Renal cortical epithelial cell (primary cell): ENCODE results near the gene TLR5. TPM values are rescaled to one million over a fixed set of nuclear protein-coding genes. Genes with fewer than 3 reads are reported as not detected.

Source experiments
- DNase-seq: peaks from one replicate; pipeline ENCODE4 v3.0.0-alpha.2; 2011; ENCODE audit warnings: low read depth
- total RNA-seq: library from RNA; depleted of rRNA; stranded (reverse); fragments of >200 nt; gene quantifications from 2 replicates; pipeline ENCODE4 v1.2.3, GENCODE V29; 2014

TLR5 gene
- total RNA-seq, 1 donor from 2014 or later: 9.1 TPM

DNA sequence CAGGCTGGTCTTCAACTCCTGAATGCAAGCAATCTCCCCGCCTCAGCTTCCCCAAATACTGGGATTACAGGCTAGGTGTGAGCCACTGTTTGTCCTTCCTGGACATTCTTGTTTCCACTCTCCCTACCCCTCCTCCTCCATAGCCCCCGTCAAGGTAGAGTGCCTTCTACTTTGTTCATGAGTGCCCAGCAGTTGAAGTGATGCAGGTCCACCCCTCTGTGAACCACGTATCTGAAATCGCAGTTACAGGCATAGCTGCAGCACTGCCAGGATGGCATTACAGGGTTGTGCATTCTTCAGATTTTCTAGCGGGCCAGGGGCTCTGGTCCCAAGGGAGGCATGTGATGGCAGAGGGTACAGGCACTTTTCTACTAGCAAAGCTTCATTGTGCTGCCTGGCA is 7.4 kb upstream of the TLR5 start:
- no peak for DNase-seq

DNA sequence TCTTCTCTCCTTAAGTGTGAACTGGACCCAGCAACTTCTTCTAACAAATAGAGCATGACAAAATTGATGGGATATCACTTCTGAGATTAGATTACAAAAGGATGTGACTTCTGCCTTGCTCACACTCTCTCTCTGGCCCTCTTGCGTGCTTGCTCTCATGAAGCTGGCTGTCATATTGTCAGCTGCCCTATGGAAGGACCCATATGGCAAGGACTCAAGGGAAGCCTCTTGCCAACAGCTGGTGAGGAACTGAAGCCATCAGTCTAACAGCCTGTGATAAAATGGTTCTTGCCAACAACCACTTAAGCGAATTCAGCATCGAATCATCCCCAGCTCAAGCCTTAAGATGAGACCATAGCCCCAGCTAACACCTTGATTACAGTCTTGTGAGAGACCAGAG is 4.8 kb upstream of the TLR5 start:
- DNase-seq: no peak

DNA sequence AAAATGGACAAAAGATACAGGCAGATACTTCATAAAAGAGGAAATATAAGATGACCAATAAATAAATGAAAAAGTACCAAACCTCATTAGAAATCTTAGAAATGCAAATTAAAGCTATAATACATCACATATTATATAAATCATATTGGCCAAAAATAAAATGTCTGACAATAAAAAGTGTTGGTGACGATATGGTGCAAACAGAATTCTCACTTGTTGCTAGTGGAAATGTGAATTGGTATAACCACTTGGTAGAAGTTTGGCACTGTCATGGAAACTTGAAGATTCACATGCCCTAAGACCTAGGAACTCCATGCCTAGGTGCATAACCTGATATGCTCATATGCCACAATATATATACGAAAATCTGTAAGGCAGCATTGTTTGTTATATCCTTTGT is 4.4 kb upstream of the TLR5 start:
- no peak for DNase-seq

GRCh38 chr1:223146745-223147144 is 3.7 kb upstream of the TLR5 start:
- no peak for DNase-seq

DNA sequence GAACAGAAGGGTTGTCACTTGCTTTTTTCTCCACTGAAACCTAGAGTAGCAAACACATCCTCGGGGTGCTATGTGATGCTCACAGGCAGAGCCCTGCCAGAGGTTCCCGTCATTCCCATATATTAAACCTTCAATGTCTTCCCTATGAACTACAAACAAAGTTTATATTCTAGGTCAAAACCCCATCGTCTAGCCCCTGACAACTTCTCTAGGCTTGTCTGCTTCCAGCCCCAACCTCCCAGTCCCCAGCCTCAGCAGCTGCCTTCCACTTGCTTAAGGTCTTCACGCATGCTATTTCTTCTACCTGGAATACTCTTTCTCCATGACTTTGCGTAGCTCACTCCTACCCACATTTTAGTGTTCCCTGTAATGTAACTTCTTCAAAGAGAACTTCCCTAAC is 1.9 kb upstream of the TLR5 start:
- DNase-seq: no peak

DNA sequence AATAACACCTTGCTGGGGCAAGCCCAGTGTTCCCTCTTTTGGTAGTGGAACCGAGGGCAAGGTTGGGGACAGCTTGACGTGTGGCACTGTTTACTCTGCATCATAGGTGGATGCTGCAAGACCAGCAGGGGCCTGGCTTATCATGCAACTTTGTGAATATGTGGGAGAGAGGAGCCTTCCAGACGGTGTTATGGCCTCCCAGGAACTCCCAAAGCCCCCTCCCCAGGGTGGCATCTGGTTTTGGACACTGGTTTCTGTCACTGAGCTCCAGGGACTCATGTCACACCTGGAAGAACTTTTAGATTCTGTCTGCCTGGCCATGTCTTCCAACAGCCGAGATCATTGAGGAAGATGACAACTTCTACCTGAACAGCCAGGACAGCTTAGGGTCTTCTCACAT is 1.4 kb upstream of the TLR5 start:
- DNase-seq: no peak

DNA sequence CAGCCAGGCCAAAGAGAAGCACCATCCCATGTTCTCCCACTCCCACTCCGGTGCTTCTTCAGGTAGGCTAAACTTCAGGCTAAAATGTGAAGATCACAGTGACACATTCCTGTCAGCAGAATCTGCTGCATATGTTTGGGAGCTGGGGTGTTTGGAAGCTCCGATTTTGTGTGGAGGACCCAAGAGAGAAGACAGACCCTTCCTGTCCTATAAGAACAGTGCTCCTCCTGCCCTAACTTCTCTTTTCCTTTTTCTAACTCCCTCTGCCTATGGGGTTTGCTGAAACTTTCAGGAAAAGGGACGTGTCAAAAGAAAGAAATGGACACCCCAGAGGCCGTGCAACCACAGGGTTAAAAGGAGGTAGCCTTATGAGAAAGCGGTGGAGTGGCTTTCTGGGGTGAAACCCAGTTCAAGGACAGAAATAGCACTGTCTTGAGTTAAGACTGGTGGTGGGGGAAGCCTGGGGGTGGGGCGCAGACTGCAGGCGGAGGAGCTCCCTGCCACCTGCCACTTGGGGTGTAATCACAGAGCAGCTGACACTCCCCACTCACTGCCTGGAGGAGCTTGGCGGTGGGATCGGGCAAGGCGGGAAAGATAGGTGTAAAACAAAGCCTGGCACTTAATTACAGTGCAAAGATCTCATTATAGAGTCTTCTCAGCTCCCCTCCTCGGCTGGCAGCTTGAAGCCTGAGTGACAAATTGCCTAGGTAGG is 645 bp upstream of the TLR5 start:
- no peak for DNase-seq

DNA sequence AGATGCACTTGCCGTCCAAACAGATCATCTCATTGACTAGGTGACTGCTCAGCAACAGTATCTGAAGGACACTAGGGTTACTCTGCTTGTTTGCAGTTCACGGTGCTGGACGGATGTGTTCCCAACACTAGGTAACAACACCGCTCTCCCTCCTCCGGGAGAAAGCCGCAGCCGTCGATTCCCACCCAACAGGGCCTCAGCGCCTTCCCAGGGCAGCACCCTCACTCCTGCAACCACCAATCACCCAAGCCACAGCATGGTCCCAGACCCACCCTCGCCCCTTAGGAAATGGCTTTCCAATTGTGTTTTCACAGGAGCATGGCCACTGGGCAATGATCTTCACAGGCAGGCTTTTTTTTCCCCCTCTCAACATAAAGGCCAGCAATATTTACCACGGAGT is 779 bp downstream of the TLR5 start:
- no peak for DNase-seq

DNA sequence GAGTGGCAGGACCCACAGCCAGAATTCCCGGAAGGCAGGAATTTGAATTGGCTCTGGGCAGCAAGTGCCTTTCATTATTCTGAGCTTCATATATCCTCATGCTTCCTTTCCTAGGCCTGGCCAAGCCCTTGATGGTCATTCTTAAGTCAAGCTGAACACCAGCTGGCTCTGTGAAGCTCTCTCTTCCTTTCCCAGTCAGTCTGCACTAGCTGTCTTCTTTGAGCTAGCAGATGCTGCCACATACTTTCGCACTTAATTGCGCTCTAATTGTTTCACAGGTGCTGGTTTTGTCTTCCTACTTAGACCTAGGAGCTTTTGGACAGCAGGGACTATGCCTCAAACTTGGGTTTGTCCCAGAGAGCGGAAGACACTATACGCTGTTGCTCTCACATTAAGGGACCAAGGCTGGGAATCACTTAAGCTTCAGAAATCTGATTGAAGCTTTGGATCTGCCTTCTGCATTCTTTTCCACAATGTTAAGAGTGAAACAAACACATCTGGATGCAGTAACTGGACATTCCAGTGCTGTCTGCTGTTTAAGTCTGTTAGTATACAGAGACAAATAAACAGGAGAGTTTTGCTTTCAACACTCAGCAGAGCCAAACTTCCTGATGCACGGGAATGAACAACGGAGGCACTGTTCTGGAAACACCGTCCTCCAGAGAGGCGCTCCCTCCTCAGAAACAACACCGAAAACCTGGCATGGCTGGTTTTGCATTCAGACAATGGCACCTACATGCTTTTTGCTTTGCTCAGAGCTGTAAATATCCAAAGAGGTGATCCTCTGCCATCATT is 2.2 kb downstream of the TLR5 start:
- DNase-seq: peak; percentile 52

DNA sequence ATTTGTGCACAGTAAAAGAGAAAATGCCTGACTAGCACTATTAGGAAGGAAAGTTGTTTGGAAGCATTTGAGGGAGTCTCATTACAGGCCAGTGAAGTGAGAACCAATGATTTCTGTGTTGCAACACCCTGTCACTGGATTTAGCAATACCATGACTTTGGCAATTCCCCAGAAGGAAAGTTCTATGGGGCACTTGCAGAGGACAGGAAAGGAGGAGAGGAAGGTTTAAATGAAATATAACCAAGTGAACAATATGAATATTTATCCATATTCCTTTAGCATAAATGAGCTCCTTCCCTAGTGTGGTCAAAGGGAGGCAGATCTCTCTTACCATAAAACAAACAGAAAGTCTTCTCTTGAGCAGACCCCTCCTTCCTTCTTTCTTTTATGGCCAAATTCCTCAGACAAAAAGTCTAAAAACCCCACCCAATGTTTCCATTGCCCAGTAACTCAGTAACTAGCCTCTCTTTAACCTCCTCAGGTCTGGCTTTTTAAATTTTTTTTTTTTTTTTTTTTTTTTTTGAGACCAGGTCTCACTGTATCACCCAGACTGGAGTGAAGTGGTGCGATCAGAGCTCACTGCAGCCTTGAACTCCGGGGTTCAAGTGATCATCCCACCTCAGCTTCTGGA is 5.5 kb downstream of the TLR5 start:
- peak; percentile 94 for DNase-seq

GRCh38 chr1:223136086-223136485 is 7.0 kb downstream of the TLR5 start:
- DNase-seq: no peak

DNA sequence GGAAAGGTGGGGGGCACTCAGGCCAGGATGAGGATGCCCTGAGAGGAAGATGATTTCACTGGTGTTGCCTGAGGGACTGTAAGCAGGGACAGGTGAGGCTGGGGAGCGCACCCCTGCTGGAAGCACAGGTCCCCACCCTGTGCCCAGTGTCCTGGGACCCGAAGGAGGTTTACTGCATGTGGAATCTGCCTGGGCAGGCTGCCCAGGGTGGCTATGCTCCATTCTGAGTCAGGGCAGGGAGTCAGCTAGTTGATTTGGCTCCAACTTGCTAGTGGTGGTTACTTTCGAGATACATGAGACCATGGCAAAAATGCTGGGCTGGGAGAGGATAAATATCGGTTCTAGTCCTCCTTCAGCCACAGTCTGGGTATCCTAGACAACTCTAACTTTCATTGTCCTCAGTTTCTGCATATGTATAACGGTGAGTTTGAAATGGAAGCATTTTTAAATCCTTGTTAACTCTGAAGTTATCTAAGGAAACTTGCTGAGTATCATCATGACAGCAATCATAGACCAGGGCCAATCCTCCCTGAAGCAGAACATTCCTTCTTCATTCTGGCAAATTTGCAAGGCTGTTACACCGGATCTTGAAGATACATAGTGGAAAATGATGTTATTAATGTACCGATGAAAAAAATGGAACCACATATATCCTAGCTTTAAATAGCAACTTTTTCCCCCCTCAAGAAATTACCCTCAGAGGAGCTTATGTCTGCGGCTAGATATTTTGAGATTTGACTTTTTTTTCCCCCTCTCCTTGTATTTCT is 7.7 kb downstream of the TLR5 start:
- peak; percentile 76 for DNase-seq

GRCh38 chr1:223133824-223134435 is 9.1 kb downstream of the TLR5 start:
- peak; percentile 65 for DNase-seq

GRCh38 chr1:223133306-223133823 is 9.7 kb downstream of the TLR5 start:
- DNase-seq: no peak

DNA sequence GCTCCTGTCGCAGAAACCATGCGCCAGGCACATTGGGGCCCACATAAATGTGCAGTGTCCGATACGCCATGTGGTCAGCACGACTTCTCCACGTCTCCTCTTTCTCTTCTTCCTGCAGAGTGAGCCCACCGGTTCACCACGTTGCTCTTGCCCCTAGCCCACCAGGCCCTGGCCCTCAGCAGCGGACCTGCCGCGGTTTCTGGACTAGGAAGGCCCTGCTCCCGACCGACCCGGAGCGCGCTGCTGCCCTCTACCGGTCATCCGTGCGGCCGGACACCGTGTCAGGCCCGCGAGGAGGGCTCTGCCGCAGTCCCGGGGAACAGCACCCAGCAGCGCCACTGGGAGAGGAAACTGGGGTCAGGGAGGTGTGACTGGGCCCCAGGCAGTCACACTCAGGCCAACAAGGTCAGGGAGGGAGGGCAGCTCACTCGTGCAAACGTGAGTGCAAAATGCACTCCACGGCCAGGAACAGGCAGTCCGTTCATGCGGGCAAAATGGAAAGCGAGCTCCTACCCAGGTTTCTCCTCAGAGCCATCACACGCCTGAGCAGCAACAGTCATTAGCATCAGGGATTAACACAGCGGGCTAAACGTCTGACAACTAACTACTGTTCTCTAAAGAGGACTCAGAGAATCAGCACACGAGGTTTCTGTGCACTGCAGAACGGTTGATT is 13.7 kb downstream of the TLR5 start:
- no peak for DNase-seq

DNA sequence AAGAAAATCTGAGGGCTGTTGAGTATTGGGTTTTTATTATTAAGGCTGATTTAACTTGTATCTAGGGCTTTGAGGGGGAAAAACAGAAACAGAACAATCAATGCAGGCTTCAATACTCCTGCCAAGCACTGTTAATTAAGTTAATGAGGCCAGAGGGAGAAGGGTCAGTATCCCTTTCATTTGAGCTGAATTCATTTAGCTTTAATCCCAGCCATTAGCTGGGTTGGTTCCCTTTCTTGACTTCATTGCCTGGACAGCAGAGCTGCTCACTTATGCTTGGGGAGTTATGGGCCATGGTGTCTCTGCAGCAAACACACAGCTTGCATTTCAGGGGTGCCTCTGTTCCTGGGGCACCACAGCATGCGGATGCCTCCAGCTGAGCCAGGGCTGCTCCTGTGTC is 16.3 kb downstream of the TLR5 start:
- DNase-seq: no peak

- DNase-seq: no peak
Observed at GRCh38 chr1:223125766-223126165, 17.3 kb downstream of the TLR5 start.

DNA sequence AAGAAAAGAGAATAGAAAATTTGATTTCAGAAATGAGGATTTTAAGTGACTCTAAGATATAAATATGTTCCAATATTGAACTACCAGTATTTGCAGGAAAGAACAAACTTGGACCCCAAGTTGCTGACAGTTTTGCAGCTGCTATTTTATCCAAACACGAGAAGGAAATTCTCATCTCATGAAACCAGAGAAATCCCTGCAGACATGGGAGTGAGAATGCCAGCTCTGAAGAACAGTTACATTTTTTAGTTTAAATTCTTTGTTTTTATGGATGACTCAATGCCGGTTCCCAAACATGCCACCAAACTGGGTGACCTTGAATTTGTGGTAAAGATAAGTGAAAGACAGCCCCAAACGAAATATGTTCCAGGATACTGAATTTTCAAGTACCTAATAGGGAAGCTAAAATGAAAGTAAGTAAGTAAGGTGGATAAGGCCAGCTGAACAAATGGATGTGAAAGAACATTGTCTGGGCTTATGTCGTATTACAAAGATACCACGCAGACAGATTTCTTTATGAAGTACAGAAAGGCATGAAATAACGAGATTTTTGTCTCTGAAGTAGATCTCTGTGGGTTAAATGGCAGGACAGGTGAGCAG is 19.9 kb downstream of the TLR5 start:
- DNase-seq: no peak

GRCh38 chr1:223118418-223118817 is 24.6 kb downstream of the TLR5 start:
- no peak for DNase-seq

GRCh38 chr1:223116950-223117349 is 26.1 kb downstream of the TLR5 start:
- no peak for DNase-seq

GRCh38 chr1:223114871-223115270 is 28.2 kb downstream of the TLR5 start:
- DNase-seq: no peak
